ENCODE measurements around the gene ETV7.
"Not testable (repeated sequence)": the region's sequence is repeated elsewhere in the genome, so short reads cannot be mapped to it uniquely, and the experiment has no call there.

Gene ETV7

DNA sequence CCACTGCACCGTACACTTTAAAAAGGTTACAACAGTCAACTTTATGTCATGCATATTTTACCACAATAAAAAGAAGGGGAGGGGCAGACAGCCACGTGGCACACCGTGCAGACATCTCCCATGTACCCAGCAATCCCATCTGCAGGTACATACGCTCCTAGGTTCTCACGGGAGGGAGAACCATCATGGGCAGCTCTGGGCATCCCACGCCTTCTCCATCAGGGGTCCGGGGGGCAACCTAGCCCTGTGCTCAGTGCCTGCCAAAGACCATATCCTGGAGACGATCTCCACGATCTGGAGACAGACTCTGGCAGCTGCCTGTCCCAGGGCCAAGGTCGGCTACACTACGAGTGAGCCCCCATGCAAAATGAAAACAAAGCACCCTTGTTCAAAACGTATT, 48.3 kb downstream of the ETV7 start:
- no peak for DNase-seq (ENCODE audit: low read depth)

DNA sequence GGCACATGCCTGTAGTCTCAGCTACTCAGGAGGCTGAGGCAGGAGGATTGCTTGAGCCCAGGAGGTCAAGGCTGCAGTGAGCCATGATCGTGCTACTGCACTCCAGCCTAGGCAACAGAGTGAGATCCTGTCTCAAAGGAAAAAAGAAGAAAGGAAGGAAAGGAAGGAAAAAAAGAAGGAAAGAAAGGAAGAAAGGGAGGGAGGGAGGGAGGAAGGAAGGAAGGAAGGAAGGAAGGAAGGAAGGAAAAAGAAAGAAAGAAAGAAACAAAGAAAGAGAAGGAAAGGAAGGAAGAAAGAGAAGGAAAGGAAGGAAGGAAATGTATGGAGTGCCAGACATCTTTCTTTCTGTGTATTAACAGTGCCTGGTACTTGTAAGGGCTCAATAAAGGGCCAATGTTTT, 49.2 kb downstream of the ETV7 start:
- DNase-seq (ENCODE audit: low read depth), result not testable (repeated sequence)

DNA sequence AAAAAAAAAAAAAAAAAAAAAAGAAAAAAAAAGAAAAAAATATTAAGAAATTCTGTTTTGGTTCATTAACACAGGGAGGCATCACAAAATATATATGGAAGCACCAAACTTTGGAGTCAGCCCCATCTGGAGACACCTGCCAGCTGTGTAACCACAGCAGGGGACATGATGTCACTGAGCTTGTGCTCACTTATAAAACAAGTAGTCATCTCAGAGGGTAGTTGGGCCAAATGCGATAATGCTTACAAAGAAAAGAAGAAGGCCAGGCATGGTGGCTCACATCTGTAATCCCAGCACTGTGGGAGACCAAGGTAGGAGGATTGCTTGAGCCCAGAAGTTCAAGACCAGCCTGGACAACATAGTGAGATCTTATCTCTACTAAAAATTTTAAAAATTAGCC, 49.7 kb downstream of the ETV7 start:
- no peak for DNase-seq (ENCODE audit: low read depth)

DNA sequence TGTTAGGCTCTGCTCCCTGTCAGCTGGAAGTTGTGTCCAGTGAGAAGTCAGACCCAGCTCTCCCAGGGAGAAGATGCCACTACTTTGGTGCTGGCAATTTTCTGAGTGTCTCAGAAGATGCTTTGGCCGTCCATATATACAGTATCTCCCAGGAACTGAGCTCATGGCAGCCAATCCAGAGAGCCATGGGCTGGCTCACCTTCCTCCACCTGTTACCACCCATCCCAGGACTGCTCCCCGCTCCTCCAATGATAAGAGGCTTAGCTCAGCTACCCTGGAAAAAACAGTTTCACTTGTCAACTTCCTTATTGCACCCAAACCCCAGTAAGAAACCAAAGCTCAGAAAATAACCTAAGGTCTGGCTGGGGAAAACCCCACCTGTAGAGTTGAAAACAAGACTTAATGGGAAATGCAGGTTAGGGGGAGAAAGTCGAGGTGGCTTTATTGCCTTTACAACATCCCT, 50.7 kb downstream of the ETV7 start, which contains the start of gene BNIP5:
Gene BNIP5, minus strand, starts transcription at position 110 of the 463 bp plus-strand sequence. CDS start 6,198 bp downstream, outside the sequence.
- DNase-seq (ENCODE audit: low read depth), result no peak

DNA sequence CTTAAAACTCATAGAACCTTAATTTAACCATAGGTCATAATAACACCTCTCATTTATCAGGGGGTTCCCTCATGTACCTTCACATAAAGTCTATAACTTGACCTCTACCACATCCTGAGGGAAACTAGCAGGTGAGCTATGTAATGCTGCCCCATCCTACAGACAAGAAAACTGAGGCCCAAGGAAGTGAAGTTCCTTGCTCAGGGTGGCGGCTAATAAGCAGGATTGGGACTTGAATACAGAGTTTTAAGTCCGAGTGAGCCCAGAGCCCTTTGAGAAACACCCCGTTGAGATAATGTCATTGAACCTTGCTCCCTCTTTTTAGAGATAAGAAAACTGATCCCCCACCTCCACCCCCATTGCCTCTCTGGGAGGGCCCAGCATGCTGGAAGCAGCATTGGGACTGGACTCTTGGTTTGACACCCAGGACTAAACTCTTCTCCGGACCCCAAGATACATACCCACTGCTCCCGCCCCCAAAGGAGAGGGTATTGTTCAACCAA, 51.2 kb downstream of the ETV7 start:
- DNase-seq (ENCODE audit: low read depth), result no peak

DNA sequence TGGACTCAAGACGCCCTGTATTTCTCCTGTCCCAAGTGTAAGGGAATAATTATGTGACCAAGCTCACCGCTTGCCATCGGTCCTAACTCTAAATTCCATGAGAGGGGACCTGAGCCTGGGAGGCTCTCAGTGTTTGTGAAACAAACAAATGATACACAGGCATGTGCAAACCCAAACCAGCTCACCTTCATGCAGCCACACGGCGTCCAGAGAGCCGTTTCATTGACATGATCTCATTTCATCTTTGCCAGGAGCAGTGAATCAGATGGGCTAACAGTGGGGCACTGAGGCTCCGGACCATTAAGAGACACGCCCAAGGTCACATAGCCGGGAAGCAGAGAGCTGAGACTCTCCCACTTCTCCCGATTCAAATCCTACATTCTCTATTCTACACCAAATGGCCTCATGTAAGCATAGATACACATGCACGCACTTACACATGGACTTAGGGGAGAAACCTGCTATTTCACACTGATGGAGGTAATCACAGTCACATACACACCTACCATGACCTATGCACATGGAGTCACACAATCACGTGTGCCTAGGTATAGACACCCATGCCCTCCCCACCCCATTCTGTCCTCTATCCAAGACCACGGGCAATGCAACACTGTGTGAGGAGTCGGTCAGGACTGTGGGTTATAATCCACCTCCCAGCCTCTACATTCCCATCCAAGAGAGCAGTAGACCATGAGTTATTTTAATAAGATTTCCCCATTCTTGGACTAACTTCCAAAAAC, 51.8 kb downstream of the ETV7 start:
- no peak for DNase-seq (ENCODE audit: low read depth)

DNA sequence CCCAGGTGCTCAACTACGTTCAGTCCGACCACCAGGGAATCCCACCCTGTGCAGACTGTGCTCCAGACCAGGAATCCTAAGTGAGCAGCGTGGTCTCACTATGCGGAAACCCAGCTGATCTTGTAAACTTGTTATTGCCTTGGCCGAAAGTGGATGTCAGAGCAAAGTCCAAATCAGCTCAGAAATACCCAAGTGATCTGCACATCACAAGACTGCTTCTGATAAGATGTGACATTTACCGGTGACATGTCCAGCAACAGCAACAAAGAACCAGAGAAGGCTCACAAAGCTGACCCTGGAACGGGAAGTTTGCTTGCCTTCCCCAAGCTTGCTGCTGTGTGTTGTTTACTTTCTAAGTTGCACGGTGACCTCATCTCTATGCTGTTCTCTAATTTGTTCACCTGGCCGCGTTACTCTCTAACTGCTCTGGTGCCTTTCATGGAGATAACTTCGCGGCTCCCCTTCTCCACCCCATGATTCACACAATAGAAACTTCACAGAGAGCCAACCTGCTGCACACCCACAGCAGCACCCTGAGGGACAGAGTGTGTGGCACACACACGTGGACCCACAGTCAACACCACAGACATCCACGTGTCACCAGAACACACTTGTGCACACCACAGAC, 52.5 kb downstream of the ETV7 start:
- no peak for DNase-seq (ENCODE audit: low read depth)

DNA sequence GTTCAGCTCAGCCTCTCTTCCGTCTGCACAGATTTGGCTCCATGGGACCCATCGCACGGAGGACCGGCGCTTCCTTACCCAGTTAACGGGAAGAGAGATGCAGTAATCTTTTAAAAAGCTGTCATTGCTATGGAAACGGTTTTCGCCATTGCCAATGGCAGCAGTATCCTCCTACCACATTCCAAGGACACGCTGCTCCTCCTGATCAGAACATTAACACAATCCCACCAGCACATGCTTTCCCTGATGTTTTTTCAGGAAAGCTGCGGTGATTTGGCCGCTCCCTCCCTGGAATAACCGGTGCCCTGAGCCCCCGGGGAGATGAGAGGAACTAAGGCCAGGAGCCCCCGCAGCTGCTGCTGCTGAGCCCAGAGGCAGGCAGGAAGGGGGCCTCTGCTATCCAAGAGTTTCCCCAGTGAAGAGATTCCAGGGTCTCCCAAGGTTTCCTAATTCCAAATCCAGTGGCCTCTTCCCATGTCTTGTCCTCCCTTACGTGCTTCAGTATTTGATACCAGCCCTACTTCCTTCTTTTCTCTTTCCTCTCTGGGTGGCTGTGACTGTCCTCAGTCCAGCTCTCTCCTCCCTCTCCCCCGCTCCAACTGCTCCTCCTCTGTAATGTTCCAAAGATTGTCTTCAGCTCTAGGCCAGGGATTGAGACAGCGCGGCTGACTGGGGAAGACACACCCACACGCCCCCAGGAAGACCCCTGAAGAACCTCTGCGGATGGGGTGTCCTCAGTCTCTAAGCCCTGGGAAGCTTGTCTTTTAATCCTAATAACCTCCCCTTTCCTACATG, 53.3 kb downstream of the ETV7 start:
- DNase-seq (ENCODE audit: low read depth), result no peak

DNA sequence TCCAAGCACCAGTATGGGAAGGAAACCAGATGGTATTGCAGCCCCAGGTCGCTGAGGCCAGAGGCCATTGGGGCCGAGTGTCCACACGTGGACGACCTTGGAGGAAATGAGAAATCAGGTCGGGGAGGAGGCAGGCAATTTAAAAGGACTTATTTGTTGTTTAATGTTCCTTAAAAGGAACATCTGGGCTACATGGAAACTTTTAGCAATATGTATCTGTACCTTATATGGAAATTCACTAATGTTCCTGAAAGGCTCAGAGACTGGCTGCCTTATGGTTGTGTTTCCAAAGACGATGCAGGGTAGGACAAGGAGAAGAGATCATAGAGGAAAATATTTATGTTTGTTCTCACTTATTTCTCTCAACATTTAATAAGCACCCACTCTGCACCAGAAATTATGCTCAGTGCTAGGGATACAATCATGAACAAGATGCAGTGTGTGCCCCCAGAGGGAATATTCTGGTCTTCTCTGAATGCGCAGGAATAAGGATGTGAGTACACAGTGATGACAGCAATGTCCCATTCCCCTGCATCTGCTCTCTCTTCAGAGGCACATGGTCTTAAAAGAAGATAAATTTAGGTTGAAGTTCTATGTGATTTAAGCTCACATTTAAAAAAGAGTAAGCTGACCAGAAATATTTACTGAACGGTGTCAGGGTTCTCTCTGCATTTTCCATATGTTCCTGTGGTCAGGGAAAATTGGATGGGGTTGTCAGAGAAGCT, 54.1 kb downstream of the ETV7 start:
- no peak for DNase-seq (ENCODE audit: low read depth)

DNA sequence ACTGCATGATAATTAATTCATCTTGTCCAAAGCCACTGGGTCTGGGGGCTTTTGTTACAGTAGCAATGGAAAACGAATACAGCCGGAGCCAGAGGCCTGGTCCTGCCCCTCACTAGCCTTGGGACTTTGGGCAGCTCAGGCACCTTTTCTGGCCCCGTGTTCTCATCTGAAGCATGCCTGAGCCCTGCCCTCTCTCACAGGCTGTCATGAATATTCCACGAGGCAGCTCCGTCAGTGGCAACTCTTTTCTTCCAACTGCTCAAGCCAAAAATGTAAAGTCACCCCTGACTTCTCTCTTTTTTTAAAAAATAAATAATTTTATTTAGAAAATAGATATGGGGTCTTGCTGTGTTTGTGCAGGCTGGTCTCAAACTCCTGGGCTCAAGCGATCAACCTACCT, 56.1 kb downstream of the ETV7 start:
- DNase-seq (ENCODE audit: low read depth), result no peak

DNA sequence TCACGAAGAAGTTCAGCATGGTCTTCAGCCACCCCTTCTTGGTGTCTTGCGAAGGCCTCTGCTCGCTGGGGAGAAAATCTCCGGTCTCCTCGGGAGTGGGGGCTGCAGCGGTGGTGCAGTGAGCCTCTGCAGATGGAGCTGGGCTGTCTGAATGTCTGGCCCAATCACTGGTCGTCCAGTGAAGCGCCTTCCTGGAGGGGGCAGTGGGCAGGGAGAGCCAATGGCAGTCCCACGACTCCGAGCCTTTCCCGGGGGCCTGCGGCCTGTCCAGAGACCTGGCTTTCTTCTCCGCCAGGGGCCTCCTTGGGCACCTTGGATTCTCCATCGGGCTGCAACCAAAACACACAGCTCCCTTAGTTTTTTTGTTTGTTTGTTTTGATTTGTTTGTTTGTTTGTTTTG, 57.1 kb downstream of the ETV7 start:
- no peak for DNase-seq (ENCODE audit: low read depth)

DNA sequence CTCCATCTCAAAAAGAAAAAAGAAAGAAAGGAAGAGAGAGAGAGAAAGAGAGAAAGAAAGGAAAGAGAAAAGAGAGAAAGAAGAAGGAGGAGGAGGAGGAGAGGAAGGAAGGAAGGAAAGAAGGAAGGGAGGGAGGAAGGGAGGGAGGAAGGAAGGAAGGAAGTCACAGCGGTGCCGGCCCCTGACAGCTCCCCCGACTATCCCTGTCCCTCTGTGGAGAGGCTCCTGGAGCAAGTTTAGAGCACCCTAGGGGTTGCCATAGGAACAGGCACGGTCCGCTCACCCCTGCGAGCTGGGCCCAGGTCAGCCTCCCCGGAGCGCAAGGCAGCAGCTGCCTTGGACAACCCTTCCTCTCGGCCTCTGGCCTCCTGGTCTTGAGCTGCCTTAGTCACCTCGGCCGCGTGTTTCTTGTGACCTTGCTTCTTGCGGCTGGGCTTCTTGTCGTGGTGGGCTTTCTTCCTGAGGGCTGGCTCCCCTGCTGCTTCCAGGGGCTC, 57.6 kb downstream of the ETV7 start:
- no peak for DNase-seq (ENCODE audit: low read depth)

DNA sequence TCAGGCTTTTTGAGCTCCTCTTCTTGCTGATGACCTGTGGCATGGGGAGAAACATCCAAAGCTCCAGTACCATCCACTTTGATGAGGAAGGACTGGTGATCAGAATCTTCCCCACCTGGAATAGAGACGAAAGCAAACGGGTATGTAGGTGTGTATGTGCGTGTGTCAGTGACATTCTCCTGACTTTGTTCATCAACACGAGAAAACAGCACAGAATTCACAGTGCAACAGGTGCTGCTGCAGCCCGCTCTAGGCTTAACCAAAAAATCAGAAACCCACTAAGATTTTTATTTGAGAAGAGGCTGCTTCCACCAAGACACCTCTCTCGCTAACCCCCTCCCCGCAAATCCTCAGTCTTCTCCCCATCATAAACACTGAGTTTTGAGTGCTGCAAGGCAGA, 58.9 kb downstream of the ETV7 start:
- DNase-seq (ENCODE audit: low read depth), result no peak

DNA sequence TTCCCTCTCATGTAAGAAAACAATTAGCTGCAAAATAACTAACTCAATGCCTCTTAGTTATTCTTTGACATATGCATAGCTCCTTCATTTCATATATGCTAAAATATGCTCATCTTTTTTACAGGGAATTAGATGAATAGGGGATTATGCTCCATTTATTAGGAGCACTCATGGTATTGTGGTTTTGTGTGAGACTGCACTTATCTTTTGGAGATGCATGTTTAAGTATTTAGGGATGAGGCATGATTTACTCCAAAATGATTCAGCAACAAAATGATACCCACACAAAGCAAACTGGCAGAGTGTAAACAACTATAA, 59.6 kb downstream of the ETV7 start:
- DNase-seq (ENCODE audit: low read depth), result no peak

DNA sequence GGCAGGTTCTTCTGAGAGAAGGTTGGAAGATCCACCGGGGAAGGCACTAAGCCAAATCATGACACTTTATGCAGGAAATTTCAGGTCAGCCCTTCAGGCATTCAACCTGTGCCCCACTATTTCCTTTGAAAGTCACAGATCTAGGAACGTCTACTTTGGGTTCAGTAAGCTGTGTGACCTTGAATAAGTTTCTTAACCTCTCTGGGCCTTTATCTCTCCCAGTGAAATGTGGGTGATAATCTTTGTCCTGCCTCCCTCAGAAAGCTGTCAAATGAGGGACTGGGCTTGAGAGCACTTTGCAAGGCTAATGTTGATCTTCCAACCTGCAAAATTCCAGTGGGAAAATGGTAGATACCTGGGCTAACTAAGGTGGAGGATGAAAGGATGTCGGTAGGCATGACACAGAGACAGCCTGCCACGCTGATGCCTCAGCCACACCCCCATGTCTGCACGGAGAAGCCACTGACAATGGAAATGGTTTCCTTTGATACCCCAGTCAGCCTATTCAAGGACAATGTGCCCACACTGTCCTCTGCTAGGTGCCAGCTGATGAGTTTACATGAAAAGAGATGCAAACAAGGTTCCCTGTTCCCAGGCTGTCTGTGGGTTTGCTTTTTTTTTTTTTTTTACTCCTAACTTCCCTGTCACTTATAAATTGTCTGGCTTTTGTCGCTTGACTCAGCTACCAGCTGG, 60.1 kb downstream of the ETV7 start:
- no peak for DNase-seq (ENCODE audit: low read depth)

DNA sequence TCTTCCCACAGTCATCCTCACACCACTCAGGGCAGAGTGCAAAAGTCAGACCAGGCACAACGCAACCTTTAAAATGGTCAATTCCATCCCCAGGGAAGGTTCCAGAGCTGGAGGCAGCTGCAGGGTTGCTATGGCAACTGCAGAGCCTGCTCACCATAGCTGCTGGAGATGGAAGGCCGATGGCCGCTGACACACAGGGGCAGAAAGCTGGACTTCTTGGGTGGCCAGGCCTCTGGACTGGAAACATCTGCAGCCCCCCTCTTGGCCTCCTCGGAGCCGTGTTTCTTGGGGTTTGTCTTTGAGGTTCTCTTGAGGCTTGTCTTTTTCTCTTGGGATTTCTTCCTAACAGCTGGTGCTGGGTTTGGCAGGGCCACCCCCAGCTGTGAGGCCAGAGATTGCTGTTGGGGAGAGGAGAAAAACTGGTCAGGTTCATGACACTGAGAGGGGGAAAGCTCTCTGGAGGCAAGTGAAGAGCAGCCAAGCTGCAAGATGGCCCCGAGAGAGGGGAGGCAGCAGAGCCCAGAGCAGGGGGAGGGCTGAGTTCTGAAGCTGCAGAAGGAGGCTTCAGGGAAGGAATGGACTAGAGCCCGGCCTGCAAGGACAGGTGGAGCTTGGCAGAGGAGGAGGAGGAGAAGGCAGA, 61.0 kb downstream of the ETV7 start:
- DNase-seq (ENCODE audit: low read depth), result no peak

DNA sequence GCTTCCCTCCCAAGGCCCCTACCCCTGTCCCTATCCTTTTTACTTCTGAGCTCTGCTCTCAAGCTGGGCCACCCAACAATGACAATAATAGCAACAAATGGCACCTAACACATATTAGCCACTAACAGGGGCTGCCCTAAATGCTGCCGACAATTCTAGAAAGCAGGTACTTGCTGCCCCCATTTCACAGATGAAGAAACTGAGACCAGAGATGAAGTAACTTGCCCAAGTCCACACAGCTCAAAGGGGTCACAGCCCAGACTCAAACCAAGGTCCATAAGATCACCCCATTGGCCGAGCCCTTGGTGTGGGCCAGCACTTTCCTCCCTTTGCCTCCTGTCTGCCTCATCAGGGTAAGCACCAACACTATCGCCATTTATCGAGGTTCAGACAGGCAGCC, 62.8 kb downstream of the ETV7 start:
- DNase-seq (ENCODE audit: low read depth), result no peak

DNA sequence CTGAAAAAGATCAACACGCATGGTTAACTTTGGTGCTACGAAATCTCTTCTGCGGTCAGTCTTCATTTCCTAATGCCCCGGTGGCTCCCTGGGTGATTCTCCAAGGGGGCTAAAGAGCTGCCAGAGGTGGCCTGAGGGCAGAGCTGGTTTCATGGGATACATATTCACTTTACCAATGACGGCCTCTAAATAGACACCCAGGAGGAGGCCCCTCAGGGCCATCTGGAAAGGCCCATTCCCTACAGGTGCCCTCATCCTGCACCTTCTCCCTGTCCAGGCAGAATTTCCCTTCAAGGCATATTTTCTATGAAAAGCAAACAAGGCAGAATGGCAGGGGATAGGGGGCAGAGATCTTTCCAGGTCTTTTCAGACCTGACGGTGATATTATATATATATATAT, 63.3 kb downstream of the ETV7 start:
- DNase-seq (ENCODE audit: low read depth), result no peak

DNA sequence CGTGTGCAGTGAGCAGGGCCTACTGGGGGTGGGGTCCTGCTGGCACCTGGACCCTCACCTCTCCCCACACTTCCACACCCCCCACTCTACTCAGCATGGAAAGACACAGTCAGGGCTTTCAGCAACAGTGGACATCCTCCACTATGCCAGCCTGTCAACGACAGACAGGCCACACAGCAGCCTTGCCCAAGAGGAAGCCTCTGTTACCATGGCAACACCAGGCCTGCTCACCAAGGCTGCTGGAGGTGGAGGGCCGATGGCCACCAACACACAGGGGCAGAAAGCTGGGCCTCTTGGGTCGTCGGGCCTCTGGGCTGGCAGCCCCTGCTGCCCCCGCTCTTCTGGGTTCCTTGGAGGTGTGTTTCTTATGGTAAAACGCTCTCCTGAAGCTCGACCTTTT, 64.4 kb downstream of the ETV7 start:
- DNase-seq (ENCODE audit: low read depth), result no peak

DNA sequence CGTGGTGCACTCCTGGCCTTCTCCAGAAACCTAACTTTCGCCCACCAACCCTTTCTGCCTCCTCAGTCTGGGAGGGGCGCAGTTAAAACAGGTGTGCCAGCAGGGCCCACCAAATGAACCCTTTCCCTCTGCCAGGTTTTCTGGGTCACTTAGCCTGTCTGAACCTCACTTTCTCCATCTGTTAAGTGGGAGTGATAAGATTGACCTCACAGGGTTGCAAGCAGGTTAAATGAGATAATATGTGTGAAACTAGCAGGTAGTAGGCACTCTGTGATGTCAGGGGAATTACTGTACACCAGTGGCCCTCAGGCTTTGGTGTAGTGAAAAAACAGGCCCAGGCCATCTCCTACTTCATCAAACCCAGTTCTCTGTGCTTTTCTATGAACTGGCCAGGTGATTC, 64.9 kb downstream of the ETV7 start:
- DNase-seq (ENCODE audit: low read depth), result no peak

DNA sequence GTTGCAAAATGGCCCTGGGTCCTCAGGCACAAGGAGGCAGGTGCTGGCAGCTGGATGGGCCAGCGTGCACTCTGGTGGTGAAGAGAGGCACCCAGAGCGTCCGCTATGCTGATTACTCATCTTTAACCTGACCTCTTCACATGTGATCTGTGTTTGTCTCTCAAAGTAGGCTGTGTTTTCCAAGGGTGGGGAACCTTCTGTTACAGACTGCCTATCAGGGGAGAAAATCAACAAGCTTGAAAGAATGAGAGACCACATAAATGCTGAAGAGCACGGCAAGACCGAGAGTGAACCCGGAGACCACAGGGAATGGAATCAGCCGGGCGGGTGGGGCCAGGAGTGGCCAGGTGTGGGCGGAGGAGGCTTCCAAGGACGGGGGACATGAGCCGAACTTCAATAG, 67.0 kb downstream of the ETV7 start:
- DNase-seq (ENCODE audit: low read depth), result no peak

Data from activated T-helper 1 cell treated with Interleukin-2 at 50 U/mL for 16 hours (primary cell).